22Rv1 (cell line): ENCODE data around the gene MBTD1.

Experiments
- CTCF ChIP-seq: fragments of 450-650 bp; IDR thresholded peaks from 2 replicates; pipeline ENCODE4 v1.5.1; 2017; ENCODE audit warnings: mild to moderate bottlenecking
- ZFX ChIP-seq: fragments of 450-650 bp; IDR thresholded peaks from 2 replicates; pipeline ENCODE4 v1.6.1; 2017; ENCODE audit warnings: antibody characterized with exemption, borderline replicate concordance

GRCh38 chr17:51270636-51271035, 10.8 kb upstream of the MBTD1 start:
- TF ChIP-seq CTCF (no peak), ZFX (no peak)
